GM12892 (cell line): ENCODE measurements around the gene DDX53.

Experiments used
- POLR2A ChIP-seq: IDR thresholded peaks from 2 replicates; pipeline ENCODE4 v1.6.1; 2011; ENCODE audit warnings: low read depth, low read length, control low read depth
- POLR2AphosphoS5 ChIP-seq: IDR thresholded peaks from 2 replicates; pipeline ENCODE4 v1.6.1; 2011; ENCODE audit warnings: low read depth, low read length, control low read depth
- TAF1 ChIP-seq: IDR thresholded peaks from 2 replicates; pipeline ENCODE4 v1.6.1; 2011; ENCODE audit warnings: low read depth, mild to moderate bottlenecking, control low read depth, low read length, borderline replicate concordance

GRCh38 chrX:22963196-22963595 is 36.6 kb upstream of the DDX53 start:
- TF ChIP-seq POLR2AphosphoS5 (no peak), TAF1 (no peak), POLR2A (no peak)
